GM13976 (cell line): ENCODE data around the gene ATXN2.

ENCODE experiments used
- DNase-seq: peaks from one replicate; pipeline ENCODE4 v3.0.0; 2012; ENCODE audit warnings: low spot score
- CTCF ChIP-seq: IDR thresholded peaks from 2 replicates; pipeline ENCODE4 v1.5.1; 2012; ENCODE audit warnings: borderline replicate concordance, mild to moderate bottlenecking; ENCODE audit not compliant: insufficient read depth; ENCODE audit errors: extremely low read depth, missing control alignments, control extremely low read depth
- in situ Hi-C: fragments of 300-500 bp; cut with MboI; formaldehyde crosslinking; loops from one replicate; pipeline ENCODE4 v1.12.0; 2022; ENCODE audit warnings: low sequenced_read_pairs, mixed read lengths, inconsistent platforms; ENCODE audit not compliant: unreplicated experiment

The ATXN2 gene

GRCh38 chr12:111418594-111418880, 180.6 kb downstream of the ATXN2 start:
- TF ChIP-seq CTCF: no peak
- in situ Hi-C loops: no loop called here
- no peak for DNase-seq

GRCh38 chr12:111417784-111418593, 181.1 kb downstream of the ATXN2 start:
- in situ Hi-C loops: no loop called here
- DNase-seq: no peak
- no peak for TF ChIP-seq CTCF

- no peak for TF ChIP-seq CTCF
- in situ Hi-C loops: no loop called here
Observed at GRCh38 chr12:111417290-111417689, 181.8 kb downstream of the ATXN2 start.

GRCh38 chr12:111414711-111415252, 184.3 kb downstream of the ATXN2 start:
- TF ChIP-seq CTCF: no peak
- in situ Hi-C loops: no loop called here
- no peak for DNase-seq

More at GRCh38 chr12:111417290-111417689, 181.8 kb downstream of the ATXN2 start:
- no peak for DNase-seq

- in situ Hi-C loops: no loop called here
- no peak for TF ChIP-seq CTCF
- DNase-seq: no peak
Observed at GRCh38 chr12:111413442-111414086, 185.6 kb downstream of the ATXN2 start.

GRCh38 chr12:111412830-111413441, 186.2 kb downstream of the ATXN2 start:
- in situ Hi-C loops: no loop called here
- no peak for TF ChIP-seq CTCF
- no peak for DNase-seq
